ENCODE data around the gene TMEM145.

TMEM145 gene

GRCh38 chr19:42343344-42344110, 30.4 kb downstream of the TMEM145 start:
- in situ Hi-C loops (cut with MboI; ENCODE audit: low sequenced_read_pairs, unreplicated experiment), result no loop called here
- DNase-seq (ENCODE audit: low spot score), result no peak
- no peak for TF ChIP-seq CTCF (IDR thresholded peaks at IDR 0.05; ENCODE audit: borderline replicate concordance, control extremely low read depth, extremely low read depth, insufficient read depth, missing control alignments)

- no peak for TF ChIP-seq CTCF (IDR thresholded peaks at IDR 0.05; ENCODE audit: borderline replicate concordance, control extremely low read depth, extremely low read depth, insufficient read depth, missing control alignments)
- no peak for DNase-seq (ENCODE audit: low spot score)
- in situ Hi-C loops (cut with MboI; ENCODE audit: low sequenced_read_pairs, unreplicated experiment), result no loop called here
Measured at GRCh38 chr19:42344336-42344893, 31.3 kb downstream of the TMEM145 start.

GRCh38 chr19:42345191-42345812, 32.2 kb downstream of the TMEM145 start:
- in situ Hi-C loops (cut with MboI; ENCODE audit: low sequenced_read_pairs, unreplicated experiment), result no loop called here
- no peak for TF ChIP-seq CTCF (IDR thresholded peaks at IDR 0.05; ENCODE audit: borderline replicate concordance, control extremely low read depth, extremely low read depth, insufficient read depth, missing control alignments)
- DNase-seq (ENCODE audit: low spot score), result no peak

- in situ Hi-C loops (cut with MboI; ENCODE audit: low sequenced_read_pairs, unreplicated experiment), result no loop called here
- no peak for DNase-seq (ENCODE audit: low spot score)
- no peak for TF ChIP-seq CTCF (IDR thresholded peaks at IDR 0.05; ENCODE audit: borderline replicate concordance, control extremely low read depth, extremely low read depth, insufficient read depth, missing control alignments)
Measured at GRCh38 chr19:42348211-42348610, 35.1 kb downstream of the TMEM145 start.

GRCh38 chr19:42349378-42350107, 36.4 kb downstream of the TMEM145 start:
- no peak for DNase-seq (ENCODE audit: low spot score)
- no peak for TF ChIP-seq CTCF (IDR thresholded peaks at IDR 0.05; ENCODE audit: borderline replicate concordance, control extremely low read depth, extremely low read depth, insufficient read depth, missing control alignments)
- in situ Hi-C loops (cut with MboI; ENCODE audit: low sequenced_read_pairs, unreplicated experiment), result no loop called here

GRCh38 chr19:42350417-42350816, 37.3 kb downstream of the TMEM145 start:
- in situ Hi-C loops (cut with MboI; ENCODE audit: low sequenced_read_pairs, unreplicated experiment), result no loop called here
- DNase-seq (ENCODE audit: low spot score), result no peak
- TF ChIP-seq CTCF (IDR thresholded peaks at IDR 0.05; ENCODE audit: borderline replicate concordance, control extremely low read depth, extremely low read depth, insufficient read depth, missing control alignments), result no peak
